GM12878 (cell line): ENCODE data around the gene QPCT. TPM values are rescaled to one million over a fixed set of nuclear protein-coding genes. Genes with fewer than 3 reads are reported as not detected.

Source experiments
- ATAC-seq: fragments of 200-7000 bp; cut with Tn5 transposase; 3 replicates; pipeline ENCODE4 v1.9.1; 2020; ENCODE audit warnings: mild to moderate bottlenecking, moderate library complexity
- BruUV-seq: library from RNA; stranded (reverse); fragments of 400-500 nt; replicated peaks from 2 replicates; lab custom pipeline; 2021; lab: Mats Ljungman, UMichigan
- CTCF ChIA-PET: fragments of 300-600 bp; sonication (Branson Sonifier 250); formaldehyde crosslinking; extraction: SDS; loops from one replicate; lab custom pipeline; 2021; ENCODE audit warnings: inconsistent platforms; lab: Yijun Ruan, JAX
- POLR2A ChIA-PET: fragments of 350-600 bp; formaldehyde crosslinking; extraction: SDS; loops from one replicate; lab custom pipeline; 2021; ENCODE audit warnings: inconsistent platforms; lab: Charles Lee
- RAD21 ChIA-PET: fragments of 300-600 bp; sonication (Branson Sonifier 250); formaldehyde crosslinking; loops from one replicate; lab custom pipeline; 2023; ENCODE audit warnings: antibody characterized with exemption; ENCODE audit not compliant: unreplicated experiment; lab: Charles Lee
- SMC1A ChIA-PET: fragments of 300-600 bp; sonication (Branson Sonifier 250); formaldehyde crosslinking; loops from one replicate; lab custom pipeline; 2023; ENCODE audit not compliant: unreplicated experiment, uncharacterized antibody; lab: Charles Lee
- DNase-seq: peaks from one replicate; pipeline ENCODE4 v3.0.0-alpha.2; 2011; ENCODE audit warnings: low read depth, low spot score
- FAIRE-seq: peaks from 3 replicates; lab custom pipeline; 2011; peaks lifted over from hg19 to GRCh38; lab: Jason Lieb, UNC
- H2AFZ ChIP-seq: 2 replicates; pipeline ENCODE4 v1.6.0; 2011; ENCODE audit warnings: low read depth, low read length, control low read depth; ENCODE audit not compliant: control insufficient read depth
- H3K27ac ChIP-seq: 2 replicates; pipeline ENCODE4 v1.5.1; 2011; ENCODE audit warnings: control low read depth; ENCODE audit not compliant: control insufficient read depth, insufficient read depth
- H3K27me3 ChIP-seq, 2 experiments: replicated peaks in 1 of 2; 2 replicates each; pipeline versions ENCODE4 v1.6.0 to v1.6.1; 2011; ENCODE audit warnings: low read length in 1 of 2; ENCODE audit not compliant: control insufficient read depth in 2 of 2, insufficient read depth in 2 of 2
- H3K36me3 ChIP-seq, 2 experiments: 2 replicates each; pipeline ENCODE4 v1.5.1; 2011; ENCODE audit warnings: low read length in 1 of 2; ENCODE audit not compliant: control insufficient read depth in 2 of 2, insufficient read depth in 2 of 2
- H3K4me1 ChIP-seq: 2 replicates; pipeline ENCODE4 v1.6.1; 2011; ENCODE audit warnings: mild to moderate bottlenecking, low read length, moderate library complexity, mixed read lengths; ENCODE audit not compliant: control insufficient read depth, insufficient read depth
- H3K4me2 ChIP-seq: 2 replicates; pipeline ENCODE4 v1.6.0; 2011; ENCODE audit warnings: control low read depth; ENCODE audit not compliant: control insufficient read depth, insufficient read depth
- H3K4me3 ChIP-seq: fragments of 200-600 bp; sonication (generic); 2 replicates; pipeline ENCODE4 v1.5.1; 2016
- H3K79me2 ChIP-seq: 2 replicates; pipeline ENCODE4 v1.6.0; 2011; ENCODE audit warnings: low read length; ENCODE audit not compliant: control insufficient read depth, insufficient read depth
- H3K9ac ChIP-seq: 2 replicates; pipeline ENCODE4 v1.8.0; 2011; ENCODE audit warnings: low read length, control low read depth, mixed read lengths; ENCODE audit not compliant: control insufficient read depth, insufficient read depth
- H3K9me3 ChIP-seq: replicated peaks from 3 replicates; pipeline ENCODE4 v1.5.1; 2011; ENCODE audit warnings: mild to moderate bottlenecking, low read length; ENCODE audit not compliant: control insufficient read depth, insufficient read depth
- H4K20me1 ChIP-seq: 2 replicates; pipeline ENCODE4 v1.6.0; 2011; ENCODE audit not compliant: control insufficient read depth, insufficient read depth
- ATF7 ChIP-seq: fragments of 450-650 bp; IDR thresholded peaks from 2 replicates; pipeline ENCODE4 v1.6.1; 2016; ENCODE audit warnings: low read depth, mild to moderate bottlenecking
- CBFB ChIP-seq: IDR thresholded peaks from 2 replicates; pipeline ENCODE4 v1.6.1; 2016; ENCODE audit warnings: antibody characterized with exemption, low read depth
- EGR1 ChIP-seq, 2 experiments: IDR thresholded peaks; 1 replicate in 1 of 2; 2 replicates in 1 of 2; pipeline ENCODE4 v1.6.1; 2011 to 2012; ENCODE audit warnings: low read depth in 2 of 2, low read length in 2 of 2, borderline replicate concordance in 1 of 2, mild to moderate bottlenecking in 1 of 2, moderate library complexity in 1 of 2
- WGBS: methylation state at CpG from one replicate; pipeline ENCODE4 v1.1.6; 2016; ENCODE audit warnings: low lambda C conversion rate; ENCODE audit not compliant: insufficient replicate concordance, insufficient coverage; ENCODE audit errors: missing lambda C conversion rate; 5-methylcytosine and 5-hydroxymethylcytosine counted together
- in situ Hi-C: fragments of 300-500 bp; cut with MboI; formaldehyde crosslinking; loops from 9 replicates; pipeline ENCODE4 v1.14.3; 2018; ENCODE audit warnings: mixed read lengths
- intact Hi-C: fragments of 100-400 bp; cut with micrococcal nuclease; formaldehyde crosslinking; loops from one replicate; pipeline ENCODE4 v1.14.2; 2022; ENCODE audit not compliant: unreplicated experiment
- polyA plus RNA-seq, 11 experiments: library from polyadenylated mRNA; depleted of rRNA in 4 of 11; unstranded in 6 of 11; stranded (reverse) in 5 of 11; fragments of >200 nt; fragmentation: Nextera tagmentation in 4 of 11; fragmentation: Illumina TruSeq in 1 of 11; extraction: Ambion mirVana in 4 of 11; extraction: Trizol in 1 of 11; gene quantifications; 1 replicate in 1 of 11; 2 replicates in 10 of 11; pipeline versions ENCODE4 v1.2.1 to v1.2.3, GENCODE V29; 2011 to 2016; ENCODE audit warnings: inconsistent platforms in 2 of 11, missing spikeins in 2 of 11, low read depth in 1 of 11
- total RNA-seq, 4 experiments: library from RNA; depleted of rRNA in 3 of 4; stranded (reverse); fragments of >200 nt in 3 of 4; fragmentation: Illumina TruSeq in 1 of 4; extraction: Trizol in 1 of 4; gene quantifications; 2 replicates each; pipeline versions ENCODE4 v1.2.1 to v1.2.3, GENCODE V29; 2013 to 2021

QPCT gene
- total and polyA plus RNA-seq, 10 of the 15 experiments (the other 5 are each of a cell fraction or from before 2014, with no cell fraction given), result 0.14 to 0.86 (median 0.18) TPM; not detected in 1

DNA sequence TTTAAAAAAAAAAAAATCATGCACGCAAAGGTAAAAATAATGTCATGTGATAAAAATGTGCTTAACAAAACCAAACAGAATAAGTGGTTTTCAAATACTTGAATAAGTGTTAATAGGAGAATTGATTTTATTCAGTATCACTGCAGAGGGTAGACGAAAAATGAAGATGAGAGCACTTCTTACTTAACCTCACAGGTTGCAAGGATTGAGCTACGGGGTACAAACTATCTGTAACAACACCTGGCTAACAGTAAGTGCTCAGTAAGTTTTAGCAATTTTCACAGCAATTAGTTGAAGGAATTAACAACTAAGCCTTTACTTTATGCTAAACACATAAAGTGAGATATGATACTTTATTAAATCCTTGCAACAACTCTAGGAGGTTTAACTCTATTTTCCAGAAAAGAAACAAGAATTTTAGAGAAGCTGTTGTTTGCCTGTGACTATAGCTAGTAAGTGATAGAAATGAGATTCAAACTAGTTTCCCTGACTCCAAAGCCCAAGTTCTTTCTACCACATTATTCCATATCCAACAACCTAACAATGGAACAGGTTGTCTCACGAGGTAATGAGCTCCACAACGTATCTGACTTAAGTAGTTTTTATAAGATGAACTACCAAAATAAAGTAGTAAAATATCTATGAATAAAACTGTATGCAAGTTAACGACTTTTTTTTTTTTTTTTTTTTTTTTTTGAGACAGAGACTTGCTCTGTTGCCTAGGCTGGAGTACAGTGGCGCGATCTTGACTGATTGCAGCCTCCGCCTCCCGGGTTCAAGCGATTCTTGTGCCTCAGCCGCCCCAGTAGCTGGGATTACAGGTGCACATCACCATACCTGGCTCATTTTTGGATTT, 24.4 kb upstream of the QPCT start:
- in situ Hi-C loops (no loop called here), intact Hi-C loops (loop anchor here (5.0 kb wide), 2 partner anchors 57 to 72 kb away; no protein-coding TSS in a partner anchor)
- peaks cover 6% of the 10 kb centered on the region; the same call in 1 of the 2 replicates for H3K4me1 ChIP-seq

DNA sequence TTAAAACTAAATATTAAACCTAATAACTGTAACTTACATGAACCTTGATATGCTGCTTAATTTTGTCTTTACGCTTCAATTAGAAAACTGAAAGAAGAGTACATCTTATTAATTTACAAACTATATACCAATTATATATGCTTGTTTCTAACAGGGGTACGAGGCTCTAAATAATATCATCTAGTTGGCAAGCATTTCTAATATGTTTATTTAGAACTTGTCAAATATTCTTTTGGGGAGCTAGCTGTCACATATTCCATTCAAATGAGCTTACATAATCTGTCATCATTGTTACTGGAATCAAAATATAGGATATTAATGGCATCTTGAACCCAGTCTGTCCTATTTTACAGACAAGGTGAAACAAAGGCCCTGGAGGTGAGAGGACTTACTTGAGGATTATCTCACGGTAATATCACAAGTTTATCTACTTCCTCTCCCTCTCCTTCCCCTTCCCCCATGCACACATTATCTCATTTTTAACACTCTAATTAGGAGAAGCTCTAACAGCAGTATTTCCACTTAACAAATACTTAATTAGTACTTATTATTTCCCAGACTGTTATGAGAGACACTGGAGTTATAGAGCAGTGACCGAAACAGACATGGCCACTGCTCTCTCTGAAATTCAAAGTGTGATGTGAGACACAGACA, 23.3 kb upstream of the QPCT start:
- H2AFZ ChIP-seq, result no peak overlapping the region
- in situ Hi-C loops (no loop called here), intact Hi-C loops (loop anchor here (5.0 kb wide), 1 partner anchor 56 kb away; no protein-coding TSS in a partner anchor)
- H3K4me2 ChIP-seq, result peak overlapping the region; percentile 50
- peaks cover 2 to 6% of the 10 kb centered on the region in 2 experiments for H3K27me3 ChIP-seq
- ChIA-PET CTCF (interaction anchor here (0.9 to 2.1 kb wide), 4 partner anchors 25 to 556 kb away, joined by 3 to 8 read pairs (median 3); no protein-coding TSS in a partner anchor), RAD21 (interaction anchor here (1.4 to 2.0 kb wide), 2 partner anchors 10 to 55 kb away, joined by 4 to 6 read pairs; no protein-coding TSS in a partner anchor), POLR2A (interaction anchor here (1.0 kb wide), 1 partner anchor 9 kb away, joined by 3 read pairs; no protein-coding TSS in a partner anchor), SMC1A (interaction anchor here (0.6 to 2.5 kb wide), 7 partner anchors 8 to 569 kb away, joined by 3 to 17 read pairs (median 5); no protein-coding TSS in a partner anchor)
- H4K20me1 ChIP-seq, result no peaks in the 10 kb centered on the region
- no TSS peak for BruUV-seq
- H3K79me2 ChIP-seq, result peaks cover 5% of the 10 kb centered on the region
- FAIRE-seq (no peak), DNase-seq (no peak), ATAC-seq (no peak)
- H3K4me1 ChIP-seq, result peaks cover 9% of the 10 kb centered on the region; the same call in 1 of the 2 replicates
- TF ChIP-seq CBFB (no peak), ATF7 (0 out of 2 replicates have a peak, but pooled peaks have one; percentile 29)
- peak overlapping the region; percentile 17; the same call in 1 of the 2 replicates for H3K4me3 ChIP-seq
- H3K9ac ChIP-seq, result no peak overlapping the region
- no peak overlapping the region for H3K27ac ChIP-seq
- H3K36me3 ChIP-seq, result peaks cover 0 to 2% of the 10 kb centered on the region in 2 experiments; a peak in 1 of 4 replicates
- WGBS, result 57% methylated on average over 4 of the region's 4 CpGs
- no peaks in the 10 kb centered on the region for H3K9me3 ChIP-seq

More for the DNA sequence above, 24.4 kb upstream of the QPCT start:
- Histone ChIP-seq H3K4me2 (0 out of 2 replicates have a peak overlapping the region, but pooled peaks have one; percentile 5), H3K27me3 (peaks cover 0 to 2% of the 10 kb centered on the region in 2 experiments; a peak in 2 of 4 replicates), H3K9me3 (no peaks in the 10 kb centered on the region), H3K9ac (no peak overlapping the region), H4K20me1 (no peaks in the 10 kb centered on the region), H3K27ac (no peak overlapping the region), H2AFZ (no peak overlapping the region), H3K79me2 (peaks cover 5% of the 10 kb centered on the region), H3K36me3 (peaks cover 0 to 4% of the 10 kb centered on the region in 2 experiments; a peak in 1 of 4 replicates), H3K4me3 (no peak overlapping the region)
- FAIRE-seq, result no peak
- CTCF ChIA-PET, result interaction anchor here (0.7 to 2.1 kb wide), 4 partner anchors 11 to 76 kb away, joined by 3 to 8 read pairs (median 4); no protein-coding TSS in a partner anchor
- SMC1A ChIA-PET, result interaction anchor here (0.6 to 2.3 kb wide), 4 partner anchors 20 to 89 kb away, joined by 3 to 8 read pairs (median 5); no protein-coding TSS in a partner anchor
- no peak for TF ChIP-seq EGR1 (IDR thresholded peaks at IDR 0.05; ENCODE audit: borderline replicate concordance in 1 of 2, low read depth in 2 of 2, low read length in 2 of 2)
- no peak for ATAC-seq
- RAD21 ChIA-PET, result interaction anchor here (0.7 to 1.4 kb wide), 2 partner anchors 8 to 19 kb away, joined by 3 to 4 read pairs; no protein-coding TSS in a partner anchor
- POLR2A ChIA-PET, result interaction anchor here (0.7 to 1.0 kb wide), 5 partner anchors 7 to 548 kb away, joined by 3 to 8 read pairs (median 5); no protein-coding TSS in a partner anchor
- DNase-seq, result no peak
- 56% methylated on average over 12 of the region's 12 CpGs for WGBS
- no TSS peak for BruUV-seq
